Activated T-cell treated with anti-CD3 and anti-CD28 coated beads, Interleukin-2, amount 50 U/mL, for 1 hour (primary cell): ENCODE measurements around the gene RAB44.
"Not testable (repeated sequence)": the region's sequence is repeated elsewhere in the genome, so short reads cannot be mapped to it uniquely, and the experiment has no call there.

Source experiments
- DNase-seq: peaks from one replicate; pipeline ENCODE4 v3.0.0-alpha.2; 2020

The RAB44 gene

DNA sequence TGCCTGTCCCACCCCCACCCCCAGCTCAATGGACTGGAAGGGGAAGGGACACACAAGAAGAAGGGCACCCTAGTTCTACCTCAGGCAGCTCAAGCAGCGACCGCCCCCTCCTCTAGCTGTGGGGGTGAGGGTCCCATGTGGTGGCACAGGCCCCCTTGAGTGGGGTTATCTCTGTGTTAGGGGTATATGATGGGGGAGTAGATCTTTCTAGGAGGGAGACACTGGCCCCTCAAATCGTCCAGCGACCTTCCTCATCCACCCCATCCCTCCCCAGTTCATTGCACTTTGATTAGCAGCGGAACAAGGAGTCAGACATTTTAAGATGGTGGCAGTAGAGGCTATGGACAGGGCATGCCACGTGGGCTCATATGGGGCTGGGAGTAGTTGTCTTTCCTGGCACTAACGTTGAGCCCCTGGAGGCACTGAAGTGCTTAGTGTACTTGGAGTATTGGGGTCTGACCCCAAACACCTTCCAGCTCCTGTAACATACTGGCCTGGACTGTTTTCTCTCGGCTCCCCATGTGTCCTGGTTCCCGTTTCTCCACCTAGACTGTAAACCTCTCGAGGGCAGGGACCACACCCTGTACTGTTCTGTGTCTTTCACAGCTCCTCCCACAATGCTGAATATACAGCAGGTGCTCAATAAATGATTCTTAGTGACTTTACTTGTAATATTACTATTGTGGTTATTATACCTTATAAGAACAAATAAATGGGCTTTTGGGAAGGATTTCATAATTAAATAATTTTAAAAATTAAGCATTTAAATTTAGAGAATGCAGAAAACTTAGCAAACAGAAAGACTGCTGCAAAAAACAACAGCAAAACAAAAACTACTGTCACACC is 10.7 kb upstream of the RAB44 start:
- DNase-seq, result no peak

DNA sequence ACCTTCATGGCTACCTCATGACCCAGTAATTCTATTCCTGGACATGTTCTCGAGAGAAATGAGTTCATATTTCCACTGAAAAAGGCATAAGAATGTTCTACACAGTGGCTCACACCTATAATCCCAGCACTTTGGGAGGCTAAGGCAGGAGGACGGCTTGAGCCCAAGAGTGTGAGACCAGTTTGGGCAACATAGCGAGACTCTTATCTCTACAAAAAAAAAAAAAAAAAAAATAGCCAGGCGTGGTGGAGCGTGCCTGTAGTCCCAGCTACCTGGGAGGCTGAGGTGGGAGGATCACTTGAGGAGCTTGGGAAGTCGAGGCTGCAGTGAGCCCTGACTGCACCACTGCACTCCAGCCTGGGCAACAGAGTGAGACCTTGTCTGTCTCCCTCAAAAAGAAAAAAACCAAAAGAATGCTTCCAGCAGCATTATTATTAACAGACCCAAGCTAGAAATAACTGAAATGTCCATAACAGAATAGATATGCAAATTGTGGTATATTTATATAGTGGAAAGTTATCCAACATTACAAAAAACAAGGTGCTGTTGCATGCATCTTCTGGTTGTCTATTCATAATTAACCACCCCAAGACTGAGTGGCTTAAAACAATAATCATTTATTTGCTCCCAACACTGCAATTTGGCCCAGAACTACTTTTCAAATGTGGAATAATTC is 9.4 kb upstream of the RAB44 start:
- no peak for DNase-seq

DNA sequence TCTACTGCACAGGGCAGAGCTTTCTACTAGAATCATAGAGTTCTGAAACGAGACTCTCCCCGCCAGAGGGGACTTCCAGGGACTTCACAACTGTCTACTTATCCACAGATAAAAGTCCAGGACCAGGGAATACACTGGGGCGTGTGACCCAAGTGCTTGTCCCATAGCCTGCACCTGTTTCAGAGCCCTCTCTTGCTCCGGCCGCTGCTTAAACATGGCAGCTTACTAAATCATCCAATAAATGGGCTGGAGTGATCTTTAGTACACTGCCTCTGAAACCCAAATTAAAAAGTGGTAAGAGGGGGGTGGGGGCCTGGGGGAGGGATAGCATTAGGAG is 8.9 kb upstream of the RAB44 start:
- no peak for DNase-seq

DNA sequence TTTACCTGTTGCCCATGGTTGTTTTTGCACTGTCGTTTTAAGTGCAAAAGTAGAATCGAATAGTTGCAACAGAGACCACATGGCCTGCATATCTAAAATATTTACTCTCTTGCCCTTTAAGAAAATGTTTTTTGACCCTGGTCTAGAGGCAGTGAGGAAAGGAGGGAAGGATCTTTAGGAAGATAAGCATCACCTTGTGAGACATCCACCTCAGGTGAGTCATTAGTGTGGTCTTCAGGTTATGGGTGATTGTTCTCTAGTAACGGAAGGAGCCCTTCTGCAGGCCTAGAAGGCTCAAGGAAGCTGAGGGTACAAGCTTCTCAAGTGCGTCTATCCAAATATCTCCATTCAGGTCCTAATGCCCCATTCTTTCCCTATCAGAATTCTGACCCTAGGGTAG is 6.6 kb upstream of the RAB44 start:
- DNase-seq, result no peak

DNA sequence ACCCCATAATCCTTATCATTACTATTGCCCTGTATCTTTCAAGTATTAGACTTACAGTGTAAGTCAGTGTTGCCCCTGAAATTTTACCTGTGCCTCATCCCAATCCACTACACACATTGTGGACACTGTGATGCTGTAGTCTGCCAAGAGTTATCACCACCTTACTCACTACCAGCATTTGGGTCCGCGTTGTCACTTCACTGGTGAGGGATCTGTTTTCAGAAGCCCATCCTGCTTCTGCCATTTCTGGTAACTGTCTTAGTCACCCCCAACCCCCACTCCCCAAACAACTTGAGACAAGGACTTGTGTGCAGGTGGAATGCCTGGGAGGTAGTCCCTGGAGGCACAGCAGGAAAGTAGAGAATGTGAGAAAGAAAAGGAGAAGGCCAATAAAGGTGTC is 6.0 kb upstream of the RAB44 start:
- DNase-seq, result no peak

DNA sequence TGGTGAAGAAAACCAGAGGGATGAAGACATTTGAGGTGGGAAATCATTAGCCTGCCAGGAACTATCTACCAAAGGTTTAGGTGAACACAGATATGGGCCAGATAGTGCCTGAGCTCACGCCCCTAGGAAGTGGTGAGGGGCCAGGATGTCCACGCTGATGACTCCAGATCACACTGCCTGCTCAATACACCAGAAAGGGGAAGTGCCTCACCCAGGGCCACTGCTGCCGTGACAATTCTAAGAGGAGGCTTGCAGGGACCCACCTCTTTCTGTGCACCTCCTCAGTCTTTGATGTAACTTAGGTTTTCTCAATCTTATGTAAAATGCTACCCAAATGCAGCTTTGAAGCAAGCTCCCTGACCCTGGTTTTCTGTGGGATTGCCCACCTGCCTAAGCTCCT is 5.4 kb upstream of the RAB44 start:
- DNase-seq, result no peak

DNA sequence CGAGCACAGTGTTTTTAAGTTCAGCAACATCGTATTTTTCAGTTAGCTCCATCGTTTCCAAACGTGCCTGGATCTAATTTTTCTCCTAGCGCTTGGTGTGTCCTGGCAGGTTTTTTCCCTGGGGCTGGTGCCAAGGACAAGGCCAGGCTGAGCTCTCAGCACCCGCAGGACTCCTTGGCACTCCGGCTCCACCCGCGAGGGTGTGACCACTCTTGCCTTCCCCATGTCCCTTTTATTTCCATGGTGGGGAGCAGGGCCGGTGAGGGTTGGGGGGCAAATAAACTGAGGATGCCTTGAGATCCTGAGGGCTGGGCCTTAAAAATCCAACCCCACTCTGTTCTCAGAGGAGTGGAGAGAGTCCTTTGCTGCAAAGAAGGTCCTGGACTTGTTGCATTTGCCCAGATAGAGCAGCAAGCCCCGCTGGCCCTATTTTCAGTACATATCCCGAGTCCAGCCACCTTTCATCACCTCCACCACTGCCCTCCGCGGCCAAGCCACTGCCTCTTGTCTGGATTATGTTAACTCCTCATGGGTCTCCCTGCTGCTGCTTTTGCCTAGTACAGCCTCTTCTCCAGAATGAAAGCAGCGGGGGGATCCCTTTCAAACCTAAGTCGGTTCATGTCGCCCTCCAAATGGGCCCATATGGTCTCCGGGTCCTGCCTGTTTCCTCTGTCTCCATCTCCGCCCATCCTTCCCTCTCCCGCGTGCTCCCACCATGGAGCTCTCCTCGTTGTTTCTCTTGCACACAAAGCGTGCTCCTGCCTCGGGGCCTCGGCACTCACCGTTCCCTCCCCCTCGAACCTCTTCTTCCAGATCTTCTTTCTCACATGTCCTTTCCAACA is 4.5 kb upstream of the RAB44 start:
- DNase-seq, result no peak

DNA sequence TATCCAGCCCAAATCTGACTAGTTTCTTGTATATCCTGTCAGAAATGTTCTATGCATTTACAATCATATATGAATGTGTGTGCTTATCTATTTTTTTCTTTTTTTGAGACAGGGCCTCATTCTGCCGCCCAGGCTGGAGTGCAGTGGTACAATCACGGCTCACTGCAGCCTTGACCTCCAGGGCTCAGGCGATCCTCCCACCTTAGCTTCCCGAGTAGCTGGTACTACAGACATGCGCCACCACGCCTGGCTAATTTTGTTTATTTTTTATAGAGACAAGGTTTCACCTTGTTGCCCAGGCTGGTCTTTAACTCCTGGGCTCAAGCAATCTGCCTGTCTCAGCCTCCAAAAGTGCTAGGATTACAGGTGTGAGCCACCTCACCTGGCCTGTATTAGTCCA is 3.0 kb upstream of the RAB44 start:
- no peak for DNase-seq

DNA sequence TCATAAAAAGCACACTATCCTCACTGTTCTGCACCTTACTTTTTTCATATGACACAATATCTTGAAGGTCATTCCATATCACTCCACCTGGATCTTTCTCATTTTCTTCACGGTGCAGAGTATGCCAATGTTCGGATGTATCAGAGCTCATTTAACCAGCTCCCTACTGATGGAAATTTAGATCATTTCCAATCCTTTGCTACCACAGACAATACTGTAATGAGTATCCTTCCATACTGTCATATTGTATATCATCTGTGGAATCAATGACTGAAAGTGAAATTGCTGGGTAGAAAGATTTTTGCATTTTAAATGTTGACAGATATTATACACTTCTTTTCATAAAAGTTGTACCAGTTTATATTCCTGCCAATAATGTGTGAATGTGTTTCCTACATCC is 2.2 kb upstream of the RAB44 start:
- no peak for DNase-seq

DNA sequence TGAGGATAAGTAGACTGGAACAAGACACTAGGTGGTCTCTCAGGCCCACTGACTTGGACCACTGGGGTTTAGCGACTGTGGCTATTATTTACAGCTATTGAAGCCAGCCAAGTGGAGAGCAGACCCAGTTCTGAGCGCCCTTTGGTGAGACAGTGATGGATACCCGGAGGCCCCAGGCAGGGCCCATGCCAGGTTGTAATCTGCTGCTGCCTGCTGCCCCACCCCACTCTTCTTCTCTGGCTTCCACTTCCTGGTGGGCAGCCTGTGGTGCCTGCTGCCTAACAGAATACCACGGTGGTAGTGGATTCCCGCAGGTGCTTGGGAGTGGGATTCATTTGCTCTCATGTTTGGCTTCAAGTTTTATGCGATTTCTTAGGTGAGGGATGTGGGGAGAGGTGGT is 570 bp downstream of the RAB44 start:
- DNase-seq, result no peak

DNA sequence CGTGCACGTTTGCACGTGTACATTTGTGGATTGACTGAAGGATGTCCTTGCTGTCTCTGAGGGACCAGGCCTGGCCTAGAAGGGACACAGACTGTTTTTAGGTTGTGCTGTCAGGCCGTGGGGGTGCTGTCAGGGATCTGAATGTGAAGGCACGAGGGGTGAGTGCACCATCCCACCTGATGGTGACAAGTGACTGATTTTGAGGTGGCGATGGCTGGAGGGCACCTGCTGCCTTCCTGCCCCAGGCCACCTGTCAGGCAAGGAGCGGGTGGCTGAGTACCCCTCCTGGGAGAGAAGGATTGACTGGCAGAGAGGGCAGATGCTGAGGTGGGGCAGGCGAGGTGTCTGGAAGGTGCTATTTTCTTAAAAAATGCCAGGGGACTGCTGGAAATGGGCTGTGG is 1.2 kb downstream of the RAB44 start:
- DNase-seq, result no peak

DNA sequence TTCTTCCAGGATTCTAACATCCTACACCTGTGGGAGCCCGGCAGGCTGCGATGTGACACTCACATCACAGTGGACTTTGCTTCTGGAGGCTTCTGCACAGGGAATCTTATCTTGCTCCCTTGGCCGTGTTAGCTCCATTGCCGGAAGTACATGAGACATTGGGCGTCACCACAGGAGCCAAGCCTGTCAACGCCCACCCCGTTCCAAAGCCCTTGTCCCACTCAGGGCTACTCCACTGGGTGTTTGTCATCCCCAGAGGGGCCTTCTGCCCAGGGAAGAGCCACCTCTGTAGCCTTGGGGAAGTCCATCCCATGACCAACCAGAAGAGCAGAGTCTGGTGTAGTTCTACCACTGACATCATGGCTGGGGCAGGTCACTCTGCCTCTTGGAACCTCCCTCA is 1.7 kb downstream of the RAB44 start:
- no peak for DNase-seq

DNA sequence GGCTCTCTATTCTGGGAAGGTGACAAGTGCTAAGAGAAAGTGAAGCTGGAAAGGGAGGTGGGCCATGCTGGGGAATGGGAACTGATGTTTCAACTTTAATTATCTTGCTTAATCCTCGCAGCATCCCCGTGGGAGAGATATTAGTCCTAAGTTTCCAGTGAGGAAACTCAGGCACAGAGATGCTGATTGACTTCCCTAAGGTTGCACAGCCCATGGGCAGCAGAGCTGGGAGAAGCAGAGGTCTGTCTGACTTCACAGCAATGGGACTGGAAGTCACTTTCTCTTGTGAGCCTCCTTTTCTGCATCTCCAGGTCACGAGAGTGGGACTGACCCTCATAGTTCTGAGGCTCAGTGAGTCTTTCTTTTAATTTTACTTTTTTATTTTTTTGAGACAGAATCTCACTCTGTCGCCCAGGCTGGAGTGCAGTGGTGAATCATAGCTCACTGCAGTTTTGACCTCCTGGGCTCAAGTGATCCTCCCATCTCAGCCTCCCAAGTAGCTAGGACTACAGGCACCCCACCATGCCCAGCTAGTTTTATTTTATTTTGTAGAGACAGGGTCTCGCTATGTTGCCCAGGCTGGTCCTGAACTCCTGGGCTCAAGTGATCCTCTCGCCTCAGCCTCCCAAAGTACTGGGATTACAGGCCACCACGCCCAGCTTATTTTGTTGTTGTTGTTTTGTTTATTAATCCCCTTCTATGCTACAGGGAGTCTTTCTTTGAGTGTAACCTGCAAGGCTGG is 2.6 kb downstream of the RAB44 start:
- no peak for DNase-seq

DNA sequence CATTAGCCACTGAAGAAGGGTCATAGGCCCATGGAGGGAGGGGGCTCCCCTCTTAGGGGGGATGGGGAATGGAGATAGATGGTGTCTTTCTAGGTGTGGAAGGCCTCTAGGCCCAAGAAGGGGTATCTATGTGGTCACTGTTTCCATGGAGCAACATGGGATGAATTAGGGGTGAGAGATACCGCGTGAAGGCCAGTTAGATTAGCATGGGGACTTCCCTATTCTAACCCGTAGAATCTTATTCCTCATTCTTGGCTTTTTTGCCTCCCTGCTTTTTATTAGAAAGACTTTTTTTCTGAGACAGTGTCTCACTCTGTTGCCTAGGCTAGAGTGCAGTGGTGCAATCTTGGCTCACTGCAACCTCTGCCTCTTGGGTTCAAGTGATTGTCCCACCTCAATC is 3.2 kb downstream of the RAB44 start:
- DNase-seq, result no peak

DNA sequence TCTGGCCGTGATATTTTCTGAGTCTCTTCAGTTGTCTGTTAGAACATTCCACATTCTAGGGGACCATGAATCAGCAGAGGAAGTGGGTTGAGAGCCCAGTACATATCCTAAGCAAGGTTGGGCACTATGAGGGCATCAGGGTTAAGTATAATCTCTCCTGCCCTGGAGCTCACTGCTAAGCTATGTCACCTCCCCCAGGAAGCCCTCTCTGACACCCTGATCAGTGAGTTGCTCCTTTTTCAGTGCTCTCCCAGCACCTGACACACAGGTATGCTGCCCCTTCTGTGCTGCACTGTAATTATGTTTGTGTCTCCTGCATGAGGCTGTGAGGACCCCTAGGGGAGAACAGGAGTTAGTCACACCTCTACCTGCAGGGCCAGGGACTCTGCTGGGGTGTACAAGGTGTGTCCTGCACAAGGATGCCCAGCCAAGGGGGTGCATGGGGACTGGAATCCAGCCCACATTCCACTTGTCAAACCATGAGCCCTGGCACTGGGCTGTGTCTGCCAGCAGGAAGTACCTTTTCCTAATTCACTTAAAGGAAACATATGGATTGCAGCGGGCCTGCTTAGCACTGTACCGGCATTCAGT is 3.9 kb downstream of the RAB44 start:
- DNase-seq, result no peak

DNA sequence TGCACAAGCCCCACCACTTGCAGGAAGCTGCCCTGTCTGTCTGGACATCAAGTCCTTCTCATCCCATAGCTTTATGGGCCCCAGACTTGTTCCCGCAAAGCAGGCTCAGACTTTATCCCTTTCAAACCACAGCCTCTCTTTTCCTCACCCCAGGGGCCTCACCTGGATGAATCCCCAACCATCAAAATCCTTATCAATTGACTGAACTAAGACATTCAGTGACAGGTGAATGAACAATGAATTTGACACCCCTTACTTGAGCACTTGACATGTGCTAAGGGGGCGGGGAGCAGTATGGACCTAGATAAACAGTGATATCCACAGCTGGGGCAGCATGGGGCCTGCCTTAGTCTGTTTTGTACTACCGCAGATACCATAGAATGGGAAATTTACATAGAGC is 5.0 kb downstream of the RAB44 start:
- DNase-seq, result no peak

DNA sequence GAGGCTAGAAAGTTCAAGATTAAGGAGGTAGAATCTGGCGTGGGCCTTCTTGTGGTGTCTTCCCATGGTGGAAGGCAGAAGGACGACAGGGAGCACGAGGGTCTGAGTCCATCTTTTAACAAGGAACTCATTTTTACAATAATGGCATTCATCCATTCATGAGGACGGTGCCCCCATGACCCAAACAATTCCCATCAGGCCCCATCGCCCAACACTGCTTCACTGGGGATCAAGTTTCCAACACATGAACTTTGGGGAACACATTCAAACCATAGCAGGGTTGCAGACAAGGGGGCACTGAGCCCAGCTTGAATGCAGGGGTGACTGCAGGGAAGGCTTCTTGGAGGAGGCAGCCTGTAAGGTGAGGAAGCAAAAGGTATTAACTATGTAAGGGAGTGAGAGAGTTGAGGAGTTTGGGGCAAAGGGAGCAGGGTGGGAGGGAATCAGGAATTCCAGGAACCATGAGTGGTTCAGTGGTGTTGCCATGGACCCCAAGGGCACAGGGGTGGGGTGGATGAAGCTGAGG is 5.5 kb downstream of the RAB44 start:
- DNase-seq, result no peak

DNA sequence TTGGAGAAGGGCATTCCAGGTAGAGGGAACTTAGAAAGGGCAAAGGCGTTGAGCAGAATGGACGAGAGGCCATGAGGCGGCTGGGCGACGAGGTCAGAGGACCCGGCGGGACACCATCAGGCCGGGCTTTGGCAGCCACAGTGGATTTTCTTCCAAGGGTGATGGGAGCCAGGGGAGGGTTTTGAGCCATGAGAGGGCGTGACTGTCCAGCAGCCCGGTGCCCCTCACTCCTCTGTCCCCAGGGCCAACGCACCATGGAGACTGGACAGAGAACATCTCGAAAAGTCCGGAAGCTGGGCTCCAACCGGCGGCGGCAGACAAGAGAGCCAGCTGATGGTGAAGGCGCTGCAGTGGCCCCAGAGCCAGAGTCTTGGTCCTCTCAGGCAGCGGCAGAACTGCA is 6.4 kb downstream of the RAB44 start:
- no peak for DNase-seq

DNA sequence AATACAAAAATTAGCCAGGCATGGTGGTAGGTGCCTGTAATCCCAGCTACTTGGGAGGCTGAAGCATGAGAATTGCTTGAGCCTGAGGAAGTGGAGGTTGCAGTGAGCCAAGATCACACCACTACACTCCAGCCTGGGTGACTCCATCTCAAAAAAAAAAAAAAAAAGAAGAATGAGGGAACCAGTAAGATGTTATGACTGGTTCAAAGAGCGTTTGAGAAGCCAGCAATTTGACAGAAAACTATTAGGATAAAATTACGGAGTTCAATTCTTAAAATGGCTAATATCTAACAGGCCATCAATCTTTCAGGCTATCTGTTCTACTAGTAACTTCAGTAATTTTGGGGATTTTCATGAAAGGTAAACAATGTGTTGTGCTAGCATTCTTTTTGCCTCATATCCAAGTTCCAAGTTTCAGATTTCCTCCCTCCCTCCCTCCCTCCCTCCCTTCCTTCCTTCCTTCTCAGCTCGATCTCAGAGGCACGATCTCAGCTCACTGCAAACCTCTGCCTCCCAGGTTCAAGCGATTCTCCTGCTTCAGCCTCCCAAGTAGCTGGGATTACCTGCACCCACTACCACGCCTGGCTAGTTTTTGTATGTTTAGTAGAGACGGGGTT is 7.4 kb downstream of the RAB44 start:
- DNase-seq, result not testable (repeated sequence)

DNA sequence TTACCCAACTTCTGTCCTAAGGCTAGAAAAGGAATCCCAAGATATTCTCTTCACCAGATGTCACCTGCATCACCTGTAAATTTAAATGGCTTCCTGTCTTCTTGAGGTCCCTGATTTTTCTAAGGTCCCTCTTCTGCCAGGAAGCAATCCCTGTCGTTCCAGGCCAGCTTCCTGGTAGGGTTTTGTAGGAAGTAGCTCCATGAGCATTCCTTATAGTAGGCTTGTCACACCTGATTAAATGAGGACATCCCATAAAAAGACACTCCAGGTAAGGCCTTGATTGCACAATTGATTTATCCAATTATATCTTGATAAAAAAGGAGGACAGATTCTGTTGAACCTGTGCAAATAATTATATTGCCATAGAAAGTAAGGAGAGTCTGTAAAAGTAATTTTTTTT is 8.7 kb downstream of the RAB44 start:
- no peak for DNase-seq

DNA sequence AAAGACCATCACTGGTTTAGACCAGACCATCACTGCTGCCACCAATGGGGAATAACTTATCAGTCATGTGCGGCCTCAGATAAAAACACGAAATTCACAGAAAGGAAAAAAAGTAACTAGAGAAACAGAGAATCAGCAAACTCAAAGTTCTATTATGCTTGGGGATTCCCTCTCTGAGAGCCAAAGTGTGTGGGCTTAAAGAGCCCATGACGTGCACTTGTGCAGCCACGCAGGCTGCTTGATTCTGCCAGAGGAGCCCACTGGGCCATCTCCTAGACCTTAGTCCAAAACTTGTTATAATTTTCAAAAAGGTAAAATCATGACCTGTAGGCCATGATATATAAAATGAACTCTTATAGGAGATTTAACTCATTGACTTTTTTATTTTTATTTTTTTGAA is 15.2 kb downstream of the RAB44 start:
- DNase-seq, result no peak

DNA sequence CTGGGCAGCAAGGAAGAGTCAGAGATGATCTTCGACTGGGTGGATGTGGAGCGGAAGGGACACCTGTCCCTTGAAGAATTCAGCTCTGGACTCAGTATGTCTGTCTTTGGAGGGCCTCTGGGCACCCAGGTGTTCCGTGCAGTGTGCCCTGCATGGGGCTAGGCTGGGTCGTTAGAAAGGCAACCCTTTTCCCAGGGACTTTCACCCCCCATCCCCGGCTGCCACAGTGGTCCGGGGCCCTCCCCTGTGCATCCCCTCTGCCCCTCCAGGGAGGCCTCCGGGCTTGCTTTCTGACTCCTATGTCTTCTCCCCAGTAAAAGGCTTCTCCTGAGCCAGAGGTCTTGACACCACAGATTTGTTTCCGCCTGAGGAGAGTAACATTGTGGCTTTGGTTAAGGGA is 16.2 kb downstream of the RAB44 start:
- no peak for DNase-seq
